Suprapubic skin (tissue), 4 donors: ENCODE measurements around the gene LCN15.
"Not testable (repeated sequence)": the region's sequence is repeated elsewhere in the genome, so short reads cannot be mapped to it uniquely, and the experiment has no call there.

ENCODE experiments used
- CTCF ChIP-seq, 2 donors: fragments of 200-600 bp in 1 of 2; fragments of 450-650 bp in 1 of 2; sonication (generic) in 1 of 2; IDR thresholded peaks; one replicate each; pipeline ENCODE4 v1.5.1; 2016 to 2019; ENCODE audit warnings: antibody characterized with exemption in 2 of 2, mild to moderate bottlenecking in 1 of 2, moderate library complexity in 1 of 2
- EP300 ChIP-seq: sonication (generic); formaldehyde crosslinking; IDR thresholded peaks from one replicate; pipeline ENCODE4 v1.6.1; 2017; ENCODE audit warnings: antibody characterized with exemption
- POLR2A ChIP-seq, 2 donors: fragments of 450-650 bp; IDR thresholded peaks; one replicate each; pipeline ENCODE4 v1.6.1; 2017; ENCODE audit warnings: antibody characterized with exemption in 2 of 2, mild to moderate bottlenecking in 2 of 2, moderate library complexity in 2 of 2
- POLR2AphosphoS5 ChIP-seq, 3 donors: sonication (generic); formaldehyde crosslinking; IDR thresholded peaks; one replicate each; pipeline ENCODE4 v1.6.1; 2017; ENCODE audit warnings: antibody characterized with exemption in 3 of 3

DNA sequence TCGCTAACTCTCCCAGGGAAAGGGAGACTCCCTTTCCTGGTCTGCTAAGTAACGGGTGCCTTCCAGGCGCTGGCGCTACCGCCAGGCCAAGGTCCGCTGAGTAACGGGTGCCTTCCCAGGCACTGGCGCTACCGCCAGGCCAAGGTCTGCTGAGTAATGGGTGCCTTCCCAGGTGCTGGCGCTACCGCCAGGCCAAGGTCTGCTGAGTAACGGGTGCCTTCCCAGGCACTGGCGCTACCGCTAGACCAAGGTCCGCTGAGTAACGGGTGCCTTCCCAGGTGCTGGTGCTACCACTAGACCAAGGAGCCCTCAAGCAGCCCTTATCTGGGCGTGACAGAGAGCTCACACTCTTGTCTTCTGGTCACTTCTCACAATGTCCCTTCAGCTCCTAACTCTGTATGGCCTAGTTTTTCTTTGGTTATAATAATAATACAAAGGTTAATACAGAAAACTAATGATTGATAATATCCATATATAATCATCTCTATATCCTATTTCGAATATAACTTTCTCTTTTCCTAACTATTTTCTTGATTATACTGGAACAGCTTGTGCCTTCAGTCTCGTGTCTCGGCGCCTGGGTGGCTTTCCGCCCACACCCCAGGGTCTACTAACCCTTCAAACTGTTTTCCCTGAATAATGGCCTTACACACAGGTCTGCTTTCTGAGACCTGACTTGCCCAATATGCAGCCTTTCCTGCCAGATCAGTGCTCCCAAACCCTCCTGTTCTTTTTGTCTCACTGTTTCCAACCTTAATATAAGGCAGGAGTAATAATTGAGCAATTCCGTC, 21.4 kb upstream of the LCN15 start:
- not testable (repeated sequence) for TF ChIP-seq CTCF (IDR thresholded peaks at IDR 0.05); POLR2A (IDR thresholded peaks at IDR 0.05); POLR2AphosphoS5 (IDR thresholded peaks at IDR 0.05); EP300
